GM23248 (cell line): ENCODE data around the gene HOXC9. TPM values are rescaled to one million over a fixed set of nuclear protein-coding genes. Genes with fewer than 3 reads are reported as not detected.

Experiments used
- DNase-seq: peaks from one replicate; pipeline ENCODE4 v3.0.0-alpha.2; 2015
- H2AFZ ChIP-seq: fragments of 200-600 bp; sonication (generic); 2 replicates; pipeline ENCODE4 v1.6.1; 2016; ENCODE audit warnings: antibody characterized with exemption
- H3F3A ChIP-seq: fragments of 200-600 bp; sonication (generic); 2 replicates; pipeline ENCODE4 v1.6.1; 2016; ENCODE audit warnings: mild to moderate bottlenecking, antibody characterized with exemption, mixed run types; ENCODE audit not compliant: insufficient read depth
- H3K27ac ChIP-seq: fragments of 200-600 bp; sonication (generic); 2 replicates; pipeline ENCODE4 v1.5.1; 2016; ENCODE audit warnings: mild to moderate bottlenecking
- H3K27me3 ChIP-seq: fragments of 200-600 bp; sonication (generic); replicated peaks from 2 replicates; pipeline ENCODE4 v1.6.1; 2016; ENCODE audit warnings: mild to moderate bottlenecking; ENCODE audit not compliant: insufficient read depth
- H3K36me3 ChIP-seq: fragments of 200-600 bp; sonication (generic); 2 replicates; pipeline ENCODE4 v1.6.1; 2016; ENCODE audit warnings: low read depth, mild to moderate bottlenecking
- H3K4me1 ChIP-seq: fragments of 200-600 bp; sonication (generic); 2 replicates; pipeline ENCODE4 v1.6.1; 2016; ENCODE audit warnings: mild to moderate bottlenecking; ENCODE audit not compliant: insufficient read depth
- H3K4me2 ChIP-seq: fragments of 200-600 bp; sonication (generic); one replicate; pipeline ENCODE4 v1.6.1; 2016; ENCODE audit warnings: mild to moderate bottlenecking; ENCODE audit not compliant: unreplicated experiment
- H3K4me3 ChIP-seq: fragments of 200-600 bp; sonication (generic); 2 replicates; pipeline ENCODE4 v1.5.1; 2016; ENCODE audit warnings: mild to moderate bottlenecking
- H3K79me2 ChIP-seq: fragments of 200-600 bp; sonication (generic); 2 replicates; pipeline ENCODE4 v1.6.1; 2016; ENCODE audit warnings: mild to moderate bottlenecking; ENCODE audit not compliant: insufficient read depth
- H3K9ac ChIP-seq: fragments of 200-600 bp; sonication (generic); 2 replicates; pipeline ENCODE4 v1.6.1; 2016; ENCODE audit warnings: mild to moderate bottlenecking
- H3K9me2 ChIP-seq: fragments of 200-600 bp; sonication (generic); 2 replicates; pipeline ENCODE4 v1.6.1; 2016; ENCODE audit warnings: mixed run types, mild to moderate bottlenecking, moderate library complexity; ENCODE audit not compliant: insufficient read depth
- H3K9me3 ChIP-seq: fragments of 200-600 bp; sonication (generic); one replicate; pipeline ENCODE4 v1.6.1; 2017; ENCODE audit warnings: low read depth
- H4K20me1 ChIP-seq: fragments of 200-600 bp; sonication (generic); 2 replicates; pipeline ENCODE4 v1.6.0; 2016; ENCODE audit not compliant: insufficient read depth
- EZH2 ChIP-seq: fragments of 200-600 bp; sonication (generic); IDR thresholded peaks from 2 replicates; pipeline ENCODE4 v1.6.1; 2018; ENCODE audit warnings: antibody characterized with exemption, mild to moderate bottlenecking; ENCODE audit not compliant: insufficient read depth, poor library complexity, severe bottlenecking
- EZH2phosphoT487 ChIP-seq: fragments of 200-600 bp; sonication (generic); IDR thresholded peaks from 2 replicates; pipeline ENCODE4 v1.6.1; 2018; ENCODE audit warnings: antibody characterized with exemption, moderate library complexity, mild to moderate bottlenecking, low read depth; ENCODE audit not compliant: insufficient read depth
- WGBS, 2 experiments: methylation state at CpG; one replicate each; pipeline ENCODE4 v1.1.6; 2015 to 2017; ENCODE audit warnings: low lambda C conversion rate in 2 of 2, low coverage in 1 of 2; ENCODE audit errors: missing lambda C conversion rate in 2 of 2; 5-methylcytosine and 5-hydroxymethylcytosine counted together
- in situ Hi-C: fragments of 300-500 bp; cut with MboI; formaldehyde crosslinking; loops from 2 replicates; pipeline ENCODE4 v1.15.0; 2020
- polyA plus RNA-seq: library from polyadenylated mRNA; unstranded; fragments of >200 nt; fragmentation: Nextera tagmentation; extraction: Ambion mirVana; gene quantifications from 2 replicates; pipeline ENCODE4 v1.2.1, GENCODE V29; 2016
- total RNA-seq: library from RNA; depleted of rRNA; stranded (reverse); fragments of >200 nt; shearing (Covaris generic); gene quantifications from 2 replicates; pipeline ENCODE4 v1.2.3, GENCODE V29; 2014

HOXC9 gene
- total and polyA plus RNA-seq, 2 experiments from 2014 or later = 2.5 to 5.5 TPM

GRCh38 chr12:53974084-53975063 is 25.6 kb upstream of the HOXC9 start, which contains the start of gene HOTAIR:
Gene HOTAIR (minus strand): TSS chr12:53974954.
- peak; percentile 72 for TF ChIP-seq EZH2
- 0 out of 2 replicates have a peak, but pooled peaks have one; percentile 72 for TF ChIP-seq EZH2phosphoT487
- Histone ChIP-seq H3K27me3 (peaks cover 99% of the 10 kb centered on the region), H3K27ac (no peak within 1 kb of the TSS), H3K4me1 (no peaks in the 10 kb centered on the region), H3K4me3 (peak within 1 kb of the TSS; percentile 45), H3K4me2 (peak within 1 kb of the TSS; percentile 67), H4K20me1 (no peaks in the 10 kb centered on the region), H3F3A (no peaks in the 10 kb centered on the region), H3K79me2 (no peaks in the 10 kb centered on the region), H3K9me3 (no peaks in the 10 kb centered on the region), H3K36me3 (no peaks in the 10 kb centered on the region), H2AFZ (peak within 1 kb of the TSS; percentile 37), H3K9ac (no peak within 1 kb of the TSS), H3K9me2 (no peaks in the 10 kb centered on the region)
- in situ Hi-C loops = no loop called here
- peak; percentile 54 for DNase-seq
- WGBS, 2 experiments = 2 to 3% methylated on average over 39 to 60 of the region's 63 CpGs

GRCh38 chr12:53975064-53975471 is 24.9 kb upstream of the HOXC9 start:
- Histone ChIP-seq H3K4me3 (no peak overlapping the region), H4K20me1 (no peaks in the 10 kb centered on the region), H3K9me2 (no peaks in the 10 kb centered on the region), H3K9ac (no peak overlapping the region), H3K9me3 (no peaks in the 10 kb centered on the region), H3F3A (no peaks in the 10 kb centered on the region), H3K4me1 (no peaks in the 10 kb centered on the region), H3K27me3 (peaks cover 99% of the 10 kb centered on the region), H3K4me2 (no peak overlapping the region), H2AFZ (no peak overlapping the region), H3K79me2 (no peaks in the 10 kb centered on the region), H3K36me3 (no peaks in the 10 kb centered on the region), H3K27ac (no peak overlapping the region)
- TF ChIP-seq EZH2phosphoT487 = no peak; the same call in 1 of the 2 replicates
- peak; percentile 95 for TF ChIP-seq EZH2
- no peak for DNase-seq
- in situ Hi-C loops = no loop called here
- WGBS, 2 experiments = 3 to 10% methylated on average over 14 to 25 of the region's 25 CpGs

GRCh38 chr12:53975479-53976152 is 24.3 kb upstream of the HOXC9 start:
- Histone ChIP-seq H2AFZ (no peak overlapping the region), H3K9ac (no peak overlapping the region), H3K27ac (no peak overlapping the region), H3K4me1 (no peaks in the 10 kb centered on the region), H3F3A (no peaks in the 10 kb centered on the region), H3K4me3 (no peak overlapping the region), H3K79me2 (no peaks in the 10 kb centered on the region), H3K36me3 (no peaks in the 10 kb centered on the region), H4K20me1 (no peaks in the 10 kb centered on the region), H3K27me3 (peaks cover 99% of the 10 kb centered on the region), H3K9me3 (no peaks in the 10 kb centered on the region), H3K9me2 (no peaks in the 10 kb centered on the region), H3K4me2 (no peak overlapping the region)
- 21 to 24% methylated on average over 31 of the region's 31 CpGs for WGBS, 2 experiments
- TF ChIP-seq EZH2 (peak; percentile 79), EZH2phosphoT487 (peak; percentile 59; the same call in 1 of the 2 replicates)
- in situ Hi-C loops = no loop called here
- DNase-seq = no peak

- in situ Hi-C loops = no loop called here
- 19% methylated on average over 21 of the region's 21 CpGs for WGBS, 2 experiments
- H3K4me3 ChIP-seq = no peak overlapping the region
- no peaks in the 10 kb centered on the region for H3K79me2 ChIP-seq
- no peaks in the 10 kb centered on the region for H3K36me3 ChIP-seq
- no peaks in the 10 kb centered on the region for H3K4me1 ChIP-seq
- H3K9me2 ChIP-seq = no peaks in the 10 kb centered on the region
- H3F3A ChIP-seq = no peaks in the 10 kb centered on the region
- no peak overlapping the region for H3K4me2 ChIP-seq
- peaks cover 99% of the 10 kb centered on the region for H3K27me3 ChIP-seq
- H3K27ac ChIP-seq = no peak overlapping the region
- no peak for DNase-seq
- no peaks in the 10 kb centered on the region for H4K20me1 ChIP-seq
- TF ChIP-seq EZH2phosphoT487 = no peak
- peak; percentile 54 for TF ChIP-seq EZH2
- H3K9me3 ChIP-seq = no peaks in the 10 kb centered on the region
- H3K9ac ChIP-seq = no peak overlapping the region
- no peak overlapping the region for H2AFZ ChIP-seq
These were observed 23.7 kb upstream of the HOXC9 start for GRCh38 chr12:53976172-53976822.
